ENCODE data around the gene KLHL2. TPM values are rescaled to one million over a fixed set of nuclear protein-coding genes. Genes with fewer than 3 reads are reported as not detected.
A peak's percentile ranks its signal among the peaks of the same experiment; 100 is the strongest.

The KLHL2 gene
- total and polyA plus RNA-seq, 2 of the 13 experiments (the other 11 are each of a cell fraction or from before 2014, with no cell fraction given) = 9.2 to 17.6 TPM

DNA sequence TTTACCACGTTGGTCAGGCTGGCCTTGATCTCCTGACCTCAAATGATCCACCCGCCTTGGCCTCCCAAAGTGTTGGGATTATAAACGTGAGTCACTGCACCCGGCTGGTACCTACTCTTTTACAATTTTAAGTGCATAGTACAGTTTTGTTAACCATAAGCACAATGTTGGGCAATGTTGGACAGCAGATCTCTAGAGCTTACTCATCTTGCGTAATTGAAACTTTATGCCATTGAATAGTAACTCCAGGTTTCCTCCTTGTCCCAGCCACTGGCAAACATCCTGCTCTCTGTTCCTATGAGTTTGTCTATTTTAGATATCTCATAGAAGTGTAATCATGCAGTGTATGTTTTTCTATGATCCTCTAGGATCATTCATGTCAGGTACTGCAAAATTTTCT is 162.2 kb downstream of the KLHL2 start (continued):
- TF ChIP-seq, protein P1, sequence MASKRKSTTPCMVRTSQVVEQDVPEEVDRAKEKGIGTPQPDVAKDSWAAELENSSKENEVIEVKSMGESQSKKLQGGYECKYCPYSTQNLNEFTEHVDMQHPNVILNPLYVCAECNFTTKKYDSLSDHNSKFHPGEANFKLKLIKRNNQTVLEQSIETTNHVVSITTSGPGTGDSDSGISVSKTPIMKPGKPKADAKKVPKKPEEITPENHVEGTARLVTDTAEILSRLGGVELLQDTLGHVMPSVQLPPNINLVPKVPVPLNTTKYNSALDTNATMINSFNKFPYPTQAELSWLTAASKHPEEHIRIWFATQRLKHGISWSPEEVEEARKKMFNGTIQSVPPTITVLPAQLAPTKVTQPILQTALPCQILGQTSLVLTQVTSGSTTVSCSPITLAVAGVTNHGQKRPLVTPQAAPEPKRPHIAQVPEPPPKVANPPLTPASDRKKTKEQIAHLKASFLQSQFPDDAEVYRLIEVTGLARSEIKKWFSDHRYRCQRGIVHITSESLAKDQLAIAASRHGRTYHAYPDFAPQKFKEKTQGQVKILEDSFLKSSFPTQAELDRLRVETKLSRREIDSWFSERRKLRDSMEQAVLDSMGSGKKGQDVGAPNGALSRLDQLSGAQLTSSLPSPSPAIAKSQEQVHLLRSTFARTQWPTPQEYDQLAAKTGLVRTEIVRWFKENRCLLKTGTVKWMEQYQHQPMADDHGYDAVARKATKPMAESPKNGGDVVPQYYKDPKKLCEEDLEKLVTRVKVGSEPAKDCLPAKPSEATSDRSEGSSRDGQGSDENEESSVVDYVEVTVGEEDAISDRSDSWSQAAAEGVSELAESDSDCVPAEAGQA (IDR thresholded peaks at IDR 0.05; ENCODE audit: low read depth) = no peak
- TF ChIP-seq, protein P1 (CRISPR knock-in tag; IDR thresholded peaks at IDR 0.05; ENCODE audit: borderline replicate concordance) = no peak
- TF ChIP-seq NFATC3 (CRISPR knock-in tag; IDR thresholded peaks at IDR 0.05) = no peak
- TF ChIP-seq, protein P2, sequence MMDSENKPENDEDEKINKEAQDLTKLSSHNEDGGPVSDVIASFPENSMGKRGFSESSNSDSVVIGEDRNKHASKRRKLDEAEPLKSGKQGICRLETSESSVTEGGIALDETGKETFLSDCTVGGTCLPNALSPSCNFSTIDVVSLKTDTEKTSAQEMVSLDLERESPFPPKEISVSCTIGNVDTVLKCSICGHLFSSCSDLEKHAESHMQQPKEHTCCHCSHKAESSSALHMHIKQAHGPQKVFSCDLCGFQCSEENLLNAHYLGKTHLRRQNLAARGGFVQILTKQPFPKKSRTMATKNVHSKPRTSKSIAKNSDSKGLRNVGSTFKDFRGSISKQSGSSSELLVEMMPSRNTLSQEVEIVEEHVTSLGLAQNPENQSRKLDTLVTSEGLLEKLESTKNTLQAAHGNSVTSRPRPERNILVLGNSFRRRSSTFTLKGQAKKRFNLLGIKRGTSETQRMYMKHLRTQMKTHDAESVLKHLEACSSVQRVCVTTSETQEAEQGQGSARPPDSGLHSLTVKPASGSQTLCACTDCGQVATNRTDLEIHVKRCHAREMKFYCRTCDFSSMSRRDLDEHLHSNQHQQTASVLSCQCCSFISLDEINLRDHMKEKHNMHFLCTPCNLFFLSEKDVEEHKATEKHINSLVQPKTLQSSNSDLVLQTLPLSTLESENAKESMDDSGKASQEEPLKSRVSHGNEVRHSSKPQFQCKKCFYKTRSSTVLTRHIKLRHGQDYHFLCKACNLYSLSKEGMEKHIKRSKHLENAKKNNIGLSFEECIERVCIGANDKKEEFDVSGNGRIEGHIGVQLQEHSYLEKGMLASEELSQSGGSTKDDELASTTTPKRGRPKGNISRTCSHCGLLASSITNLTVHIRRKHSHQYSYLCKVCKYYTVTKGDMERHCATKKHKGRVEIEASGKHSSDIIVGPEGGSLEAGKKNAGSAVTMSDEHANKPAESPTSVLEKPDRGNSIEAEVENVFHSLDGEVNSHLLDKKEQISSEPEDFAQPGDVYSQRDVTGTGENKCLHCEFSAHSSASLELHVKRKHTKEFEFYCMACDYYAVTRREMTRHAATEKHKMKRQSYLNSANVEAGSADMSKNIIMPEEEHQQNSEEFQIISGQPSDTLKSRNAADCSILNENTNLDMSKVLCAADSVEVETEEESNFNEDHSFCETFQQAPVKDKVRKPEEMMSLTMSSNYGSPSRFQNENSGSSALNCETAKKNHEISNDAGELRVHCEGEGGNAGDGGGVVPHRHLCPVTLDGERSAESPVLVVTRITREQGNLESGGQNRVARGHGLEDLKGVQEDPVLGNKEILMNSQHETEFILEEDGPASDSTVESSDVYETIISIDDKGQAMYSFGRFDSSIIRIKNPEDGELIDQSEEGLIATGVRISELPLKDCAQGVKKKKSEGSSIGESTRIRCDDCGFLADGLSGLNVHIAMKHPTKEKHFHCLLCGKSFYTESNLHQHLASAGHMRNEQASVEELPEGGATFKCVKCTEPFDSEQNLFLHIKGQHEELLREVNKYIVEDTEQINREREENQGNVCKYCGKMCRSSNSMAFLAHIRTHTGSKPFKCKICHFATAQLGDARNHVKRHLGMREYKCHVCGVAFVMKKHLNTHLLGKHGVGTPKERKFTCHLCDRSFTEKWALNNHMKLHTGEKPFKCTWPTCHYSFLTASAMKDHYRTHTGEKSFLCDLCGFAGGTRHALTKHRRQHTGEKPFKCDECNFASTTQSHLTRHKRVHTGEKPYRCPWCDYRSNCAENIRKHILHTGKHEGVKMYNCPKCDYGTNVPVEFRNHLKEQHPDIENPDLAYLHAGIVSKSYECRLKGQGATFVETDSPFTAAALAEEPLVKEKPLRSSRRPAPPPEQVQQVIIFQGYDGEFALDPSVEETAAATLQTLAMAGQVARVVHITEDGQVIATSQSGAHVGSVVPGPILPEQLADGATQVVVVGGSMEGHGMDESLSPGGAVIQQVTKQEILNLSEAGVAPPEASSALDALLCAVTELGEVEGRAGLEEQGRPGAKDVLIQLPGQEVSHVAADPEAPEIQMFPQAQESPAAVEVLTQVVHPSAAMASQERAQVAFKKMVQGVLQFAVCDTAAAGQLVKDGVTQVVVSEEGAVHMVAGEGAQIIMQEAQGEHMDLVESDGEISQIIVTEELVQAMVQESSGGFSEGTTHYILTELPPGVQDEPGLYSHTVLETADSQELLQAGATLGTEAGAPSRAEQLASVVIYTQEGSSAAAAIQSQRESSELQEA (CRISPR knock-in tag; IDR thresholded peaks at IDR 0.05; ENCODE audit: not compliant biosample characterization) = no peak
- no peak for TF ChIP-seq ZNF75D (CRISPR knock-in tag; IDR thresholded peaks at IDR 0.05; ENCODE audit: borderline replicate concordance)
- no peak for TF ChIP-seq PTBP1 (IDR thresholded peaks at IDR 0.05; ENCODE audit: low read depth, low read length, poor library complexity, severe bottlenecking)
- peak; percentile 99 for TF ChIP-seq CEBPG (CRISPR knock-in tag; IDR thresholded peaks at IDR 0.05)
- TF ChIP-seq FOXA3 (CRISPR knock-in tag; IDR thresholded peaks at IDR 0.05) = peak; percentile 94
- TF ChIP-seq ZNF432 (CRISPR knock-in tag; IDR thresholded peaks at IDR 0.05; ENCODE audit: borderline replicate concordance) = no peak
- TF ChIP-seq, protein P3, sequence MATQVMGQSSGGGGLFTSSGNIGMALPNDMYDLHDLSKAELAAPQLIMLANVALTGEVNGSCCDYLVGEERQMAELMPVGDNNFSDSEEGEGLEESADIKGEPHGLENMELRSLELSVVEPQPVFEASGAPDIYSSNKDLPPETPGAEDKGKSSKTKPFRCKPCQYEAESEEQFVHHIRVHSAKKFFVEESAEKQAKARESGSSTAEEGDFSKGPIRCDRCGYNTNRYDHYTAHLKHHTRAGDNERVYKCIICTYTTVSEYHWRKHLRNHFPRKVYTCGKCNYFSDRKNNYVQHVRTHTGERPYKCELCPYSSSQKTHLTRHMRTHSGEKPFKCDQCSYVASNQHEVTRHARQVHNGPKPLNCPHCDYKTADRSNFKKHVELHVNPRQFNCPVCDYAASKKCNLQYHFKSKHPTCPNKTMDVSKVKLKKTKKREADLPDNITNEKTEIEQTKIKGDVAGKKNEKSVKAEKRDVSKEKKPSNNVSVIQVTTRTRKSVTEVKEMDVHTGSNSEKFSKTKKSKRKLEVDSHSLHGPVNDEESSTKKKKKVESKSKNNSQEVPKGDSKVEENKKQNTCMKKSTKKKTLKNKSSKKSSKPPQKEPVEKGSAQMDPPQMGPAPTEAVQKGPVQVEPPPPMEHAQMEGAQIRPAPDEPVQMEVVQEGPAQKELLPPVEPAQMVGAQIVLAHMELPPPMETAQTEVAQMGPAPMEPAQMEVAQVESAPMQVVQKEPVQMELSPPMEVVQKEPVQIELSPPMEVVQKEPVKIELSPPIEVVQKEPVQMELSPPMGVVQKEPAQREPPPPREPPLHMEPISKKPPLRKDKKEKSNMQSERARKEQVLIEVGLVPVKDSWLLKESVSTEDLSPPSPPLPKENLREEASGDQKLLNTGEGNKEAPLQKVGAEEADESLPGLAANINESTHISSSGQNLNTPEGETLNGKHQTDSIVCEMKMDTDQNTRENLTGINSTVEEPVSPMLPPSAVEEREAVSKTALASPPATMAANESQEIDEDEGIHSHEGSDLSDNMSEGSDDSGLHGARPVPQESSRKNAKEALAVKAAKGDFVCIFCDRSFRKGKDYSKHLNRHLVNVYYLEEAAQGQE (IDR thresholded peaks at IDR 0.05; ENCODE audit: borderline replicate concordance in 1 of 2, low read depth in 1 of 2, low read length in 2 of 2) = peak in 1 of 2 experiments; percentile 81; a peak in 2 of 4 replicates
- TF ChIP-seq MIER2 (CRISPR knock-in tag; IDR thresholded peaks at IDR 0.05) = peak; percentile 88
- peak; percentile 42; the same call in 1 of the 2 replicates for TF ChIP-seq KMT2A (CRISPR knock-in tag; IDR thresholded peaks at IDR 0.05)
- TF ChIP-seq NCOA2 (CRISPR knock-in tag; IDR thresholded peaks at IDR 0.05) = peak; percentile 95
